ENCODE data around the gene MYO1A.
"Not testable (repeated sequence)": the region's sequence is repeated elsewhere in the genome, so short reads cannot be mapped to it uniquely, and the experiment has no call there.

MYO1A gene

GRCh38 chr12:57046947-57047890 is 2.7 kb downstream of the MYO1A start:
- DNase-seq (ENCODE audit: low spot score), result no peak

- no peak for DNase-seq (ENCODE audit: low spot score)
Measured at GRCh38 chr12:57046086-57046791, 3.7 kb downstream of the MYO1A start.

GRCh38 chr12:57044889-57045288 is 5.0 kb downstream of the MYO1A start:
- DNase-seq (ENCODE audit: low spot score), result no peak

GRCh38 chr12:57044468-57044867 is 5.5 kb downstream of the MYO1A start:
- no peak for DNase-seq (ENCODE audit: low spot score)

GRCh38 chr12:57042695-57043094 is 7.2 kb downstream of the MYO1A start:
- no peak for DNase-seq (ENCODE audit: low spot score)

GRCh38 chr12:57040750-57041149 is 9.2 kb downstream of the MYO1A start:
- DNase-seq (ENCODE audit: low spot score), result no peak

GRCh38 chr12:57040211-57040610 is 9.7 kb downstream of the MYO1A start:
- no peak for DNase-seq (ENCODE audit: low spot score)

- DNase-seq (ENCODE audit: low spot score), result no peak
Measured at GRCh38 chr12:57039016-57039798, 10.7 kb downstream of the MYO1A start.

GRCh38 chr12:57037264-57037663 is 12.7 kb downstream of the MYO1A start:
- DNase-seq (ENCODE audit: low spot score), result no peak

- no peak for DNase-seq (ENCODE audit: low spot score)
Measured at GRCh38 chr12:57033431-57033830, 16.5 kb downstream of the MYO1A start.

- no peak for DNase-seq (ENCODE audit: low spot score)
Measured at GRCh38 chr12:57031789-57032188, 18.1 kb downstream of the MYO1A start.

- no peak for DNase-seq (ENCODE audit: low spot score)
Measured at GRCh38 chr12:57031138-57031725, 18.7 kb downstream of the MYO1A start.

- no peak for DNase-seq (ENCODE audit: low spot score)
Measured at GRCh38 chr12:57029457-57029856, 20.5 kb downstream of the MYO1A start.

- no peak for DNase-seq (ENCODE audit: low spot score)
Measured at GRCh38 chr12:57027805-57028153, 22.1 kb downstream of the MYO1A start.

GRCh38 chr12:57027011-57027804 is 22.7 kb downstream of the MYO1A start:
- DNase-seq (ENCODE audit: low spot score), result no peak

GRCh38 chr12:57025196-57025595 is 24.7 kb downstream of the MYO1A start:
- DNase-seq (ENCODE audit: low spot score), result no peak

- not testable (repeated sequence) for DNase-seq (ENCODE audit: low spot score)
Measured at GRCh38 chr12:57022324-57022723, 27.6 kb downstream of the MYO1A start.

GRCh38 chr12:57019983-57020719 is 29.8 kb downstream of the MYO1A start:
- no peak for DNase-seq (ENCODE audit: low spot score)

GRCh38 chr12:57018906-57019305 is 31.0 kb downstream of the MYO1A start:
- DNase-seq (ENCODE audit: low spot score), result no peak

- not testable (repeated sequence) for DNase-seq (ENCODE audit: low spot score)
Measured at GRCh38 chr12:57018353-57018752, 31.6 kb downstream of the MYO1A start.

- DNase-seq (ENCODE audit: low spot score), result no peak
Measured at GRCh38 chr12:57016348-57016747, 33.6 kb downstream of the MYO1A start, which contains the start of gene TAC3. TAC3 (minus strand) TSS chr12:57016529; CDS start chr12:57015797, 732 bp downstream.
